ENCODE measurements around the gene LALBA. TPM values are rescaled to one million over a fixed set of nuclear protein-coding genes. Genes with fewer than 3 reads are reported as not detected.
A peak's percentile ranks its signal among the peaks of the same experiment; 100 is the strongest.

Gene LALBA
- total RNA-seq, 1 experiment from 2014 or later = not detected

DNA sequence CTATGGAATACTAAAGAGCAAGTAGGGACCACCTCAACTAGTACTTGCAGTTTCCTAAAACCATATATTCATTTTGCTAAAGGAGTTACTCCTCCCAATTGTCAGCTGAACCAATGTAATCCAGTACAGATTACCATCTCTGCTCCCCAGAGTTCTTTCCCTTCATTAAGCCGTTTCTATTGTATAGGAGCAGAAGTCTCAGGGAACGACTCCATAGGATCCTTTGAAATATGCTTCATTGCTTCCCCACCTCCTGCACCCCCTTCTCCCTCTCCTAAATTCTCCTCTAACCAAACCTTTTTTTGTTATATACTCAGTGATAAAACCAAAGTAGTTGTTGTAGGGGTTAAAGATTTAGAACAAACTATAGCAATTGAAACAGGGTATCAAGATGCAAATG is 30.7 kb upstream of the LALBA start:
- H3K27me3 Mint-ChIP-seq (ENCODE audit: low read depth) = no peaks in the 10 kb centered on the region; the same call in none of the 2 replicates
- TF ChIP-seq ZNF671 (CRISPR knock-in tag; IDR thresholded peaks at IDR 0.05) = no peak
- TF ChIP-seq NFATC4 (CRISPR knock-in tag; IDR thresholded peaks at IDR 0.05) = no peak
- TF ChIP-seq FOXK1 (CRISPR knock-in tag; IDR thresholded peaks at IDR 0.05) = no peak
- TF ChIP-seq, protein P1, sequence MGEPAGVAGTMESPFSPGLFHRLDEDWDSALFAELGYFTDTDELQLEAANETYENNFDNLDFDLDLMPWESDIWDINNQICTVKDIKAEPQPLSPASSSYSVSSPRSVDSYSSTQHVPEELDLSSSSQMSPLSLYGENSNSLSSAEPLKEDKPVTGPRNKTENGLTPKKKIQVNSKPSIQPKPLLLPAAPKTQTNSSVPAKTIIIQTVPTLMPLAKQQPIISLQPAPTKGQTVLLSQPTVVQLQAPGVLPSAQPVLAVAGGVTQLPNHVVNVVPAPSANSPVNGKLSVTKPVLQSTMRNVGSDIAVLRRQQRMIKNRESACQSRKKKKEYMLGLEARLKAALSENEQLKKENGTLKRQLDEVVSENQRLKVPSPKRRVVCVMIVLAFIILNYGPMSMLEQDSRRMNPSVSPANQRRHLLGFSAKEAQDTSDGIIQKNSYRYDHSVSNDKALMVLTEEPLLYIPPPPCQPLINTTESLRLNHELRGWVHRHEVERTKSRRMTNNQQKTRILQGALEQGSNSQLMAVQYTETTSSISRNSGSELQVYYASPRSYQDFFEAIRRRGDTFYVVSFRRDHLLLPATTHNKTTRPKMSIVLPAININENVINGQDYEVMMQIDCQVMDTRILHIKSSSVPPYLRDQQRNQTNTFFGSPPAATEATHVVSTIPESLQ (CRISPR knock-in tag; IDR thresholded peaks at IDR 0.05) = no peak
- TF ChIP-seq NR2C2 (CRISPR knock-in tag; IDR thresholded peaks at IDR 0.05) = no peak
- TF ChIP-seq ETV6 (CRISPR knock-in tag; IDR thresholded peaks at IDR 0.05) = no peak
- no peak for TF ChIP-seq TCF7 (CRISPR knock-in tag; IDR thresholded peaks at IDR 0.05; ENCODE audit: low read depth)
- no peak for TF ChIP-seq MXD4 (CRISPR knock-in tag; IDR thresholded peaks at IDR 0.05; ENCODE audit: borderline replicate concordance)
- TF ChIP-seq KAT7 (CRISPR knock-in tag; IDR thresholded peaks at IDR 0.05; ENCODE audit: borderline replicate concordance) = no peak
- no peak for TF ChIP-seq EMX1 (CRISPR knock-in tag; IDR thresholded peaks at IDR 0.05)
- no peak for TF ChIP-seq FOXJ3 (CRISPR knock-in tag; IDR thresholded peaks at IDR 0.05; ENCODE audit: borderline replicate concordance)
- TF ChIP-seq, protein P2, sequence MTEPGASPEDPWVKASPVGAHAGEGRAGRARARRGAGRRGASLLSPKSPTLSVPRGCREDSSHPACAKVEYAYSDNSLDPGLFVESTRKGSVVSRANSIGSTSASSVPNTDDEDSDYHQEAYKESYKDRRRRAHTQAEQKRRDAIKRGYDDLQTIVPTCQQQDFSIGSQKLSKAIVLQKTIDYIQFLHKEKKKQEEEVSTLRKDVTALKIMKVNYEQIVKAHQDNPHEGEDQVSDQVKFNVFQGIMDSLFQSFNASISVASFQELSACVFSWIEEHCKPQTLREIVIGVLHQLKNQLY (CRISPR knock-in tag; IDR thresholded peaks at IDR 0.05) = no peak
- TF ChIP-seq STAT6 (CRISPR knock-in tag; conservative IDR thresholded peaks at IDR 0.05; ENCODE audit: low read depth) = no peak
- TF ChIP-seq, protein P3, sequence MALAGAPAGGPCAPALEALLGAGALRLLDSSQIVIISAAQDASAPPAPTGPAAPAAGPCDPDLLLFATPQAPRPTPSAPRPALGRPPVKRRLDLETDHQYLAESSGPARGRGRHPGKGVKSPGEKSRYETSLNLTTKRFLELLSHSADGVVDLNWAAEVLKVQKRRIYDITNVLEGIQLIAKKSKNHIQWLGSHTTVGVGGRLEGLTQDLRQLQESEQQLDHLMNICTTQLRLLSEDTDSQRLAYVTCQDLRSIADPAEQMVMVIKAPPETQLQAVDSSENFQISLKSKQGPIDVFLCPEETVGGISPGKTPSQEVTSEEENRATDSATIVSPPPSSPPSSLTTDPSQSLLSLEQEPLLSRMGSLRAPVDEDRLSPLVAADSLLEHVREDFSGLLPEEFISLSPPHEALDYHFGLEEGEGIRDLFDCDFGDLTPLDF (CRISPR knock-in tag; IDR thresholded peaks at IDR 0.05) = no peak
- TF ChIP-seq E2F5 (CRISPR knock-in tag; IDR thresholded peaks at IDR 0.05) = no peak
- TF ChIP-seq, protein P4, sequence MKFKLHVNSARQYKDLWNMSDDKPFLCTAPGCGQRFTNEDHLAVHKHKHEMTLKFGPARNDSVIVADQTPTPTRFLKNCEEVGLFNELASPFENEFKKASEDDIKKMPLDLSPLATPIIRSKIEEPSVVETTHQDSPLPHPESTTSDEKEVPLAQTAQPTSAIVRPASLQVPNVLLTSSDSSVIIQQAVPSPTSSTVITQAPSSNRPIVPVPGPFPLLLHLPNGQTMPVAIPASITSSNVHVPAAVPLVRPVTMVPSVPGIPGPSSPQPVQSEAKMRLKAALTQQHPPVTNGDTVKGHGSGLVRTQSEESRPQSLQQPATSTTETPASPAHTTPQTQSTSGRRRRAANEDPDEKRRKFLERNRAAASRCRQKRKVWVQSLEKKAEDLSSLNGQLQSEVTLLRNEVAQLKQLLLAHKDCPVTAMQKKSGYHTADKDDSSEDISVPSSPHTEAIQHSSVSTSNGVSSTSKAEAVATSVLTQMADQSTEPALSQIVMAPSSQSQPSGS (CRISPR knock-in tag; IDR thresholded peaks at IDR 0.05; ENCODE audit: borderline replicate concordance, low read depth) = no peak
- TF ChIP-seq SMAD3 (CRISPR knock-in tag; IDR thresholded peaks at IDR 0.05; ENCODE audit: borderline replicate concordance) = no peak
- no peak for TF ChIP-seq RORB (CRISPR knock-in tag; IDR thresholded peaks at IDR 0.05)
- no peak for TF ChIP-seq CREM (CRISPR knock-in tag; IDR thresholded peaks at IDR 0.05)
- peaks cover 22% of the 10 kb centered on the region for H3K4me1 Mint-ChIP-seq
- peaks cover 61% of the 10 kb centered on the region for H3K9me3 Mint-ChIP-seq
- H3K27ac Mint-ChIP-seq = 0 out of 2 replicates have a peak overlapping the region, but pooled peaks have one; percentile 1
- CTCF ChIA-PET = interaction anchor here (0.6 to 1.8 kb wide), 3 partner anchors 18 to 314 kb away, joined by 3 to 9 read pairs (median 4); no protein-coding TSS in a partner anchor
- no peak overlapping the region for H3K4me3 Mint-ChIP-seq
- POLR2A ChIA-PET = no interaction called here
- H3K36me3 Mint-ChIP-seq = peaks cover 40% of the 10 kb centered on the region
- DNase-seq (ENCODE audit: low spot score) = no peak
- no peak for ATAC-seq
